OCI-LY3 (cell line): ENCODE measurements around the gene BPIFB6.
"Not testable (repeated sequence)": the region's sequence is repeated elsewhere in the genome, so short reads cannot be mapped to it uniquely, and the experiment has no call there.

Experiments used
- H2AFZ ChIP-seq: fragments of 200-600, 300-600 bp; shearing (Covaris generic); 2 replicates; pipeline ENCODE4 v1.6.0; 2014; ENCODE audit warnings: antibody characterized with exemption, low read depth, low read length
- H3K27ac ChIP-seq: fragments of 200-600, 300-600 bp; sonication (generic); 2 replicates; pipeline ENCODE4 v1.5.1; 2014; ENCODE audit warnings: mild to moderate bottlenecking, low read length, moderate library complexity, mixed read lengths
- H3K27me3 ChIP-seq: fragments of 200-600, 300-600 bp; sonication (generic); 2 replicates; pipeline ENCODE4 v1.6.1; 2014; ENCODE audit warnings: low read depth, low read length, mixed read lengths
- H3K36me3 ChIP-seq: fragments of 200-600, 300-600 bp; sonication (generic); replicated peaks from 2 replicates; pipeline ENCODE3; 2014; ENCODE audit warnings: low read depth, low read length, mixed read lengths
- H3K4me1 ChIP-seq: fragments of 300-600, 200-600 bp; sonication (generic); 2 replicates; pipeline ENCODE4 v1.6.1; 2014; ENCODE audit warnings: low read length, mixed read lengths
- H3K4me2 ChIP-seq: fragments of 200-600, 300-600 bp; sonication (generic); 2 replicates; pipeline ENCODE4 v1.6.1; 2014; ENCODE audit warnings: low read length, mixed read lengths
- H3K4me3 ChIP-seq: fragments of 300-600, 200-600 bp; sonication (generic); 2 replicates; pipeline ENCODE4 v1.5.1; 2014; ENCODE audit warnings: antibody characterized with exemption, mild to moderate bottlenecking, low read length, moderate library complexity
- H3K79me2 ChIP-seq: fragments of 300-600, 200-600 bp; shearing (Covaris generic); 2 replicates; pipeline ENCODE4 v1.6.1; 2014; ENCODE audit warnings: mild to moderate bottlenecking, low read length, mixed read lengths
- H3K9ac ChIP-seq: fragments of 300-600, 200-600 bp; shearing (Covaris generic); 2 replicates; pipeline ENCODE4 v1.6.0; 2014; ENCODE audit warnings: mild to moderate bottlenecking, low read length, moderate library complexity
- H3K9me3 ChIP-seq: fragments of 200-600, 300-600 bp; shearing (Covaris generic); 2 replicates; pipeline ENCODE4 v1.6.1; 2014; ENCODE audit warnings: low read length, mixed read lengths; ENCODE audit not compliant: insufficient read depth
- H4K20me1 ChIP-seq: fragments of 200-600, 300-600 bp; sonication (generic); 2 replicates; pipeline ENCODE4 v1.6.1; 2016; ENCODE audit warnings: low read length, mixed read lengths; ENCODE audit not compliant: insufficient read depth
- CTCF ChIP-seq: fragments of 200-600, 300-600 bp; sonication (generic); IDR thresholded peaks from 2 replicates; pipeline ENCODE4 v1.5.1; 2014; ENCODE audit warnings: antibody characterized with exemption, low read length, low read depth
- EZH2phosphoT487 ChIP-seq: fragments of 200-600 bp; shearing (Covaris generic); IDR thresholded peaks from 2 replicates; pipeline ENCODE4 v1.6.1; 2018; ENCODE audit warnings: antibody characterized with exemption, mixed run types, low read depth

BPIFB6 gene

GRCh38 chr20:33038243-33038642 is 6.8 kb downstream of the BPIFB6 start:
- TF ChIP-seq CTCF (no peak), EZH2phosphoT487 (no peak)
- peaks cover 20% of the 10 kb centered on the region for H3K27me3 ChIP-seq

GRCh38 chr20:33042430-33042829 is 11.0 kb downstream of the BPIFB6 start:
- Histone ChIP-seq H3K79me2 (no peaks in the 10 kb centered on the region), H3K36me3 (no peaks in the 10 kb centered on the region), H3K4me3 (no peak overlapping the region), H3K4me2 (no peak overlapping the region), H3K9me3 (no peaks in the 10 kb centered on the region), H2AFZ (no peak overlapping the region), H3K4me1 (no peaks in the 10 kb centered on the region), H3K27me3 (peaks cover 16% of the 10 kb centered on the region; the same call in 1 of the 2 replicates), H3K9ac (no peak overlapping the region), H3K27ac (no peak overlapping the region), H4K20me1 (no peaks in the 10 kb centered on the region)
- TF ChIP-seq EZH2phosphoT487 (no peak), CTCF (no peak)

More at GRCh38 chr20:33038243-33038642, 6.8 kb downstream of the BPIFB6 start:
- H2AFZ ChIP-seq = no peak overlapping the region
- H3K27ac ChIP-seq = no peak overlapping the region
- H3K9me3 ChIP-seq = no peaks in the 10 kb centered on the region
- no peaks in the 10 kb centered on the region for H3K4me1 ChIP-seq
- no peaks in the 10 kb centered on the region for H3K79me2 ChIP-seq
- no peak overlapping the region for H3K4me2 ChIP-seq
- H4K20me1 ChIP-seq = no peaks in the 10 kb centered on the region
- H3K4me3 ChIP-seq = no peak overlapping the region
- no peaks in the 10 kb centered on the region for H3K36me3 ChIP-seq
- H3K9ac ChIP-seq = no peak overlapping the region

GRCh38 chr20:33042983-33043730 is 11.7 kb downstream of the BPIFB6 start:
- Histone ChIP-seq H3K27me3 (peaks cover 12% of the 10 kb centered on the region; the same call in 1 of the 2 replicates), H3K4me1 (no peaks in the 10 kb centered on the region), H3K9me3 (no peaks in the 10 kb centered on the region), H3K4me2 (no peak overlapping the region), H3K4me3 (no peak overlapping the region), H2AFZ (no peak overlapping the region), H3K27ac (no peak overlapping the region), H3K9ac (no peak overlapping the region), H3K79me2 (no peaks in the 10 kb centered on the region), H3K36me3 (no peaks in the 10 kb centered on the region), H4K20me1 (no peaks in the 10 kb centered on the region)
- TF ChIP-seq EZH2phosphoT487 (no peak), CTCF (no peak)

- no peaks in the 10 kb centered on the region for H4K20me1 ChIP-seq
- no peak overlapping the region for H2AFZ ChIP-seq
- H3K4me3 ChIP-seq = no peak overlapping the region
- H3K79me2 ChIP-seq = no peaks in the 10 kb centered on the region
- no peaks in the 10 kb centered on the region for H3K9me3 ChIP-seq
- H3K9ac ChIP-seq = no peak overlapping the region
- no peaks in the 10 kb centered on the region for H3K36me3 ChIP-seq
- TF ChIP-seq EZH2phosphoT487 = no peak
- TF ChIP-seq CTCF = no peak
- no peak overlapping the region for H3K4me2 ChIP-seq
- H3K27me3 ChIP-seq = peaks cover 9% of the 10 kb centered on the region; the same call in 1 of the 2 replicates
- H3K4me1 ChIP-seq = no peaks in the 10 kb centered on the region
- H3K27ac ChIP-seq = no peak overlapping the region
Observed at GRCh38 chr20:33043731-33044181, 12.3 kb downstream of the BPIFB6 start.

GRCh38 chr20:33045129-33045721 is 13.8 kb downstream of the BPIFB6 start:
- H3K36me3 ChIP-seq, H3K4me3 ChIP-seq, H3K9me3 ChIP-seq, H3K27me3 ChIP-seq, H3K4me2 ChIP-seq, H3K4me1 ChIP-seq, H3K27ac ChIP-seq, H2AFZ ChIP-seq, H3K79me2 ChIP-seq, H4K20me1 ChIP-seq, H3K9ac ChIP-seq: not testable (repeated sequence)
